Loucy (cell line): ENCODE data around the gene CAPZA3.

Source experiments
- EZH2phosphoT487 ChIP-seq: fragments of 200-600 bp; IDR thresholded peaks from 2 replicates; pipeline ENCODE4 v1.6.1; 2018; ENCODE audit warnings: antibody characterized with exemption, mild to moderate bottlenecking, moderate library complexity, borderline replicate concordance
- TF ChIP-seq, protein P1 (sequence below): fragments of 200-600 bp; sonication (generic); conservative IDR thresholded peaks from 2 replicates; pipeline ENCODE4 v1.5.1; 2014; ENCODE audit warnings: mild to moderate bottlenecking, antibody characterized with exemption, low read length

DNA sequence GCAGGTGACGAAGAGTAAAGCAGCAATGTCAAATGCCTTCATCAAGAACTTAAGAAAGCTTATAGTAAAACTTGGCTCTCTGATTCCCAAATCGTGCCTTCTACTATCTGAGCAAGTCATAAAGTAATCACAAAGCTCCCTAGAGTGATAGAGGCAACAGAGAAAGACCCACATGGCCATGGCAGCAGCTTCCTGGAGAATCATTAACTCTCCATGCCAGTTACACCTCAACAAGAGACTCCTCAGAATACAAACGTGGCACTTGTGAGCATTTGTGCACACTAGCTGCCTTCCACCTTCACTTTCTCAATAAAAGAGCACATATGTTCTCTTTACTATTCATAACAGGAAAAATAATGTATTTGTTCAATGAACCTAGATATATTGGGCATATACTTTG lies 48.1 kb upstream of the CAPZA3 start:
- no peak for TF ChIP-seq EZH2phosphoT487
- TF ChIP-seq, protein P1, sequence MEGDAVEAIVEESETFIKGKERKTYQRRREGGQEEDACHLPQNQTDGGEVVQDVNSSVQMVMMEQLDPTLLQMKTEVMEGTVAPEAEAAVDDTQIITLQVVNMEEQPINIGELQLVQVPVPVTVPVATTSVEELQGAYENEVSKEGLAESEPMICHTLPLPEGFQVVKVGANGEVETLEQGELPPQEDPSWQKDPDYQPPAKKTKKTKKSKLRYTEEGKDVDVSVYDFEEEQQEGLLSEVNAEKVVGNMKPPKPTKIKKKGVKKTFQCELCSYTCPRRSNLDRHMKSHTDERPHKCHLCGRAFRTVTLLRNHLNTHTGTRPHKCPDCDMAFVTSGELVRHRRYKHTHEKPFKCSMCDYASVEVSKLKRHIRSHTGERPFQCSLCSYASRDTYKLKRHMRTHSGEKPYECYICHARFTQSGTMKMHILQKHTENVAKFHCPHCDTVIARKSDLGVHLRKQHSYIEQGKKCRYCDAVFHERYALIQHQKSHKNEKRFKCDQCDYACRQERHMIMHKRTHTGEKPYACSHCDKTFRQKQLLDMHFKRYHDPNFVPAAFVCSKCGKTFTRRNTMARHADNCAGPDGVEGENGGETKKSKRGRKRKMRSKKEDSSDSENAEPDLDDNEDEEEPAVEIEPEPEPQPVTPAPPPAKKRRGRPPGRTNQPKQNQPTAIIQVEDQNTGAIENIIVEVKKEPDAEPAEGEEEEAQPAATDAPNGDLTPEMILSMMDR, result no peak
